Measurements from ENCODE around the gene THEMIS2.
A peak's percentile ranks its signal among the peaks of the same experiment; 100 is the strongest.

THEMIS2 gene

DNA sequence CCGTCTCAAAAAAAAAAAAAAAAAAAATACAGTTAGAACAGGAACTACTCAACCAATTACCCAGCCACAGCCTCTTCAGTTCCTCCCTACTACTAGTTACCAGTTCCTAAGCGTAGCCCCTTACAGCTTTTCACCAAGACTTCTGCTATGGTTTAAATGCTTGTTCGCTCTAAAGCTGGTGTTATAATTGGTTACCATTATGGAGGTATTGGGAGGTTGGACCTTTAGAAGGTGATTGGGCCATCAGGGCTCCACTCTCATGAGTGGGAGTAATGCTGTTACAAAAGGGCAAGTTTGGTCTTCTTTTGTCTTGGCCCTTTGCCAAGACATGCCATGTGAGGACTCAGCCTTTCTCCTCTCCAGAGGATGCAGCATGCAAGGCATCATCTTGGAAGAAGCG, 59.4 kb downstream of the THEMIS2 start:
- no peak overlapping the region for H3K4me2 ChIP-seq (ENCODE audit: low read depth, low read length)
- no peak overlapping the region for H3K4me3 ChIP-seq (ENCODE audit: low read length)
- H3K27me3 ChIP-seq (replicated peaks; ENCODE audit: insufficient read depth, low read length), result no peaks in the 10 kb centered on the region
- H3K4me1 ChIP-seq (ENCODE audit: low read length), result 0 out of 2 replicates have a peak, but pooled peaks cover 3% of the 10 kb centered on the region
- H3K9me2 ChIP-seq (replicated peaks; ENCODE audit: insufficient read depth, low read length), result no peaks in the 10 kb centered on the region
- H3F3A ChIP-seq (ENCODE audit: insufficient read depth, low read length), result no peaks in the 10 kb centered on the region
- H4K20me1 ChIP-seq (ENCODE audit: insufficient read depth, low read length), result no peaks in the 10 kb centered on the region
- H3K79me2 ChIP-seq (ENCODE audit: low read length), result no peaks in the 10 kb centered on the region
- no peak overlapping the region for H2AFZ ChIP-seq (ENCODE audit: low read length)
- no peak overlapping the region for H3K9ac ChIP-seq (ENCODE audit: low read length)
- no peak for DNase-seq
- no peaks in the 10 kb centered on the region for H3K36me3 ChIP-seq (replicated peaks; ENCODE audit: insufficient read depth, low read length)
- H3K27ac ChIP-seq (ENCODE audit: low read length), result no peak overlapping the region
- no peaks in the 10 kb centered on the region for H3K9me3 ChIP-seq (replicated peaks; ENCODE audit: insufficient read depth, low read length)
- TF ChIP-seq, protein P1, sequence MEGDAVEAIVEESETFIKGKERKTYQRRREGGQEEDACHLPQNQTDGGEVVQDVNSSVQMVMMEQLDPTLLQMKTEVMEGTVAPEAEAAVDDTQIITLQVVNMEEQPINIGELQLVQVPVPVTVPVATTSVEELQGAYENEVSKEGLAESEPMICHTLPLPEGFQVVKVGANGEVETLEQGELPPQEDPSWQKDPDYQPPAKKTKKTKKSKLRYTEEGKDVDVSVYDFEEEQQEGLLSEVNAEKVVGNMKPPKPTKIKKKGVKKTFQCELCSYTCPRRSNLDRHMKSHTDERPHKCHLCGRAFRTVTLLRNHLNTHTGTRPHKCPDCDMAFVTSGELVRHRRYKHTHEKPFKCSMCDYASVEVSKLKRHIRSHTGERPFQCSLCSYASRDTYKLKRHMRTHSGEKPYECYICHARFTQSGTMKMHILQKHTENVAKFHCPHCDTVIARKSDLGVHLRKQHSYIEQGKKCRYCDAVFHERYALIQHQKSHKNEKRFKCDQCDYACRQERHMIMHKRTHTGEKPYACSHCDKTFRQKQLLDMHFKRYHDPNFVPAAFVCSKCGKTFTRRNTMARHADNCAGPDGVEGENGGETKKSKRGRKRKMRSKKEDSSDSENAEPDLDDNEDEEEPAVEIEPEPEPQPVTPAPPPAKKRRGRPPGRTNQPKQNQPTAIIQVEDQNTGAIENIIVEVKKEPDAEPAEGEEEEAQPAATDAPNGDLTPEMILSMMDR (IDR thresholded peaks at IDR 0.05; ENCODE audit: low read length), result no peak
- no peak for TF ChIP-seq EZH2 (optimal IDR thresholded peaks at IDR 0.05; ENCODE audit: low read depth, low read length)
- TF ChIP-seq EZH2phosphoT487 (IDR thresholded peaks at IDR 0.05; ENCODE audit: low read length), result no peak

DNA sequence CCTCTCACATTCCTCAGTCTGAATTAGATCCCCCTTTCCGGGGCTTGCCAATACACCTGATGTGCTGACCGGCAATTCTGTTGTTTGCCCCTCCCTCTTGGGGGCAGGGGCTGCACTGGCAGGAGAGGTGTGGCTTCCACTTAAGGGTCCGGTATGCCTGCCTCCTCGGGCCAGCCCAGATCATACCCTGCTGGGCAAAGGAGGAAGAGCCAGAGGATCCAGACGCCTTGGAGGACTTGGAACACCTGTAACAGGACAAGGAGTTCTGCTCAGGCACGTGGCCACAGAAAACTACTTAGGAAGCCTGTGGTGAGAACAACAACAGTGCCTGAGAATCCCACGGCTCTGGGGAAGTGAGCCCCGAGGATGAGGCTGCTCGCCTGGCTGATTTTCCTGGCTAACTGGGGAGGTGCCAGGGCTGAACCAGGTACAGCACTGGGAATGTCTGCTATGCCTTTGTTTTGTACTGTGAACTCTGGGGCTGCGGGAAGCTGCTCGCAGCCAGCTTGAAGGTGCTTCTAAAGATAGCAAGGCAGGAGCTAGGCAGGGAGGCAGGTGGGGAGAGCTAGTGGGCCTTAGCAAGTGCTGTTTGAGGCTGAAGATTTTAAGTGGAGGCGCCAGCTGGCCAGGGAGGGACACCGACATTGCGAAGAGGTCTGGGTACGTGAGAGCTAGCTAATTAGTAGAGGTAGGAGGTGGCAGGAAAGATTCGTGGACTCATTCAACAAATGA, 62.6 kb downstream of the THEMIS2 start, which contains the start of gene SMPDL3B:
Gene SMPDL3B (plus strand): TSS at position 183 of the 732 bp plus-strand sequence. CDS start 184 bp downstream, at position 367.
- Histone ChIP-seq H3K9me2 (replicated peaks; ENCODE audit: insufficient read depth, low read length) (no peaks in the 10 kb centered on the region), H3F3A (ENCODE audit: insufficient read depth, low read length) (peaks cover 4% of the 10 kb centered on the region; the same call in 1 of the 2 replicates), H3K9me3 (replicated peaks; ENCODE audit: insufficient read depth, low read length) (no peaks in the 10 kb centered on the region), H3K27me3 (replicated peaks; ENCODE audit: insufficient read depth, low read length) (no peaks in the 10 kb centered on the region), H3K4me3 (ENCODE audit: low read length) (peak within 1 kb of the TSS; percentile 53), H2AFZ (ENCODE audit: low read length) (peak within 1 kb of the TSS; percentile 77), H3K9ac (ENCODE audit: low read length) (peak within 1 kb of the TSS; percentile 32; the same call in 1 of the 2 replicates), H4K20me1 (ENCODE audit: insufficient read depth, low read length) (no peaks in the 10 kb centered on the region), H3K4me1 (ENCODE audit: low read length) (peaks cover 15% of the 10 kb centered on the region), H3K36me3 (replicated peaks; ENCODE audit: insufficient read depth, low read length) (no peaks in the 10 kb centered on the region), H3K27ac (ENCODE audit: low read length) (no peak within 1 kb of the TSS), H3K79me2 (ENCODE audit: low read length) (no peaks in the 10 kb centered on the region), H3K4me2 (ENCODE audit: low read depth, low read length) (peak within 1 kb of the TSS; percentile 82)
- no peak for TF ChIP-seq EZH2 (optimal IDR thresholded peaks at IDR 0.05; ENCODE audit: low read depth, low read length)
- TF ChIP-seq, protein P1 (IDR thresholded peaks at IDR 0.05; ENCODE audit: low read length), result peak; percentile 11; the same call in 1 of the 2 replicates
- DNase-seq, result peak; percentile 24

DNA sequence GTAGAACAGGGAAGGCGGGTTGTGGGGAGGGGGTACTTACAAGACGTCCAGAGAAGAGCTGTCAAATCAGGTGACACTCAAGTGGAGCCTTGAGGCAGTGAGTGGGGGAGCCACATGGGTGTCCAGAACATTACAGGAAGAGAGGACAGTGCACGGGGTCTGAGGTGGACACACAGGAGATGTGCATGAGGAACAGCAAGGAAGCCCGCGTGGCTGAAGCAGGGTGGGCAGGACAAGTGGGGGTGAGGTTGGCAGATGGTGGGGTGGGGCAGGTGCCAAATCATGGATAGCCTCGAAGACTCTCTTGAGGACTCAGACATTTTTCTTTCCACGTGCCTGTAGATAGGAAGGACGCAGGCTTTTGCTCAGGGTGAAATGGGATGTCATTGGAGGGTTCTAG, 63.4 kb downstream of the THEMIS2 start:
- Histone ChIP-seq H3K36me3 (replicated peaks; ENCODE audit: insufficient read depth, low read length) (no peaks in the 10 kb centered on the region), H4K20me1 (ENCODE audit: insufficient read depth, low read length) (no peaks in the 10 kb centered on the region), H3K9ac (ENCODE audit: low read length) (no peak overlapping the region), H3K4me2 (ENCODE audit: low read depth, low read length) (no peak overlapping the region), H3F3A (ENCODE audit: insufficient read depth, low read length) (peaks cover 4% of the 10 kb centered on the region; the same call in 1 of the 2 replicates), H3K27me3 (replicated peaks; ENCODE audit: insufficient read depth, low read length) (no peaks in the 10 kb centered on the region), H3K27ac (ENCODE audit: low read length) (no peak overlapping the region), H2AFZ (ENCODE audit: low read length) (peak overlapping the region; percentile 77; the same call in 1 of the 2 replicates), H3K79me2 (ENCODE audit: low read length) (no peaks in the 10 kb centered on the region), H3K4me1 (ENCODE audit: low read length) (peaks cover 15% of the 10 kb centered on the region), H3K9me3 (replicated peaks; ENCODE audit: insufficient read depth, low read length) (no peaks in the 10 kb centered on the region), H3K9me2 (replicated peaks; ENCODE audit: insufficient read depth, low read length) (no peaks in the 10 kb centered on the region), H3K4me3 (ENCODE audit: low read length) (no peak overlapping the region)
- TF ChIP-seq, protein P1 (IDR thresholded peaks at IDR 0.05; ENCODE audit: low read length), result no peak
- TF ChIP-seq EZH2 (optimal IDR thresholded peaks at IDR 0.05; ENCODE audit: low read depth, low read length) (no peak), EZH2phosphoT487 (IDR thresholded peaks at IDR 0.05; ENCODE audit: low read length) (no peak)
- DNase-seq, result no peak
